Spleen (tissue), 11 donors: ENCODE measurements around the gene BOLA2. TPM values are rescaled to one million over a fixed set of nuclear protein-coding genes. Genes with fewer than 3 reads are reported as not detected.
"Not testable (repeated sequence)": the region's sequence is repeated elsewhere in the genome, so short reads cannot be mapped to it uniquely, and the experiment has no call there.

Source experiments
- DNase-seq: peaks from one replicate; pipeline ENCODE4 v3.0.0-alpha.2; 2020
- H3K27ac ChIP-seq, 8 donors: fragments of 200-600 bp; sonication (generic) in 7 of 8; 1 replicate in 4 of 8; 2 replicates in 4 of 8; pipeline versions ENCODE4 v1.5.0 to v1.8.0; 2016 to 2021; ENCODE audit warnings: inconsistent platforms in 4 of 8, mild to moderate bottlenecking in 4 of 8, moderate library complexity in 1 of 8
- H3K27me3 ChIP-seq, 7 donors: fragments of 200-600 bp; sonication (generic) in 6 of 7; replicated peaks in 1 of 7; 1 replicate in 4 of 7; 2 replicates in 3 of 7; pipeline versions ENCODE4 v1.5.0 to v1.8.0; 2016 to 2021; ENCODE audit warnings: inconsistent platforms in 3 of 7, mild to moderate bottlenecking in 1 of 7
- H3K36me3 ChIP-seq, 6 donors: fragments of 200-600 bp; sonication (generic) in 5 of 6; 1 replicate in 4 of 6; 2 replicates in 2 of 6; pipeline versions ENCODE4 v1.5.0 to v1.8.0; 2016 to 2021; ENCODE audit warnings: inconsistent platforms in 2 of 6
- H3K4me1 ChIP-seq, 6 donors: fragments of 200-600 bp; sonication (generic) in 5 of 6; 1 replicate in 3 of 6; 2 replicates in 3 of 6; pipeline versions ENCODE4 v1.5.0 to v1.8.0; 2016 to 2021; ENCODE audit warnings: inconsistent platforms in 3 of 6
- H3K4me3 ChIP-seq, 8 donors: fragments of 200-600 bp; sonication (generic) in 7 of 8; 1 replicate in 4 of 8; 2 replicates in 4 of 8; pipeline versions ENCODE4 v1.5.0 to v1.8.0; 2016 to 2021; ENCODE audit warnings: inconsistent platforms in 4 of 8, mild to moderate bottlenecking in 4 of 8, moderate library complexity in 2 of 8
- H3K9me3 ChIP-seq, 8 donors: fragments of 200-600 bp; sonication (generic) in 7 of 8; 1 replicate in 4 of 8; 2 replicates in 4 of 8; pipeline versions ENCODE4 v1.5.0 to v1.8.0; 2016 to 2021; ENCODE audit warnings: inconsistent platforms in 4 of 8
- WGBS, 5 donors: extraction: QIAGEN DNeasy Blood & Tissue Kit in 3 of 5; methylation state at CpG; one replicate each; pipeline versions ENCODE4 v1.1.5 to v1.1.7; 2013 to 2018; 5-methylcytosine and 5-hydroxymethylcytosine counted together
- intact Hi-C: fragments of 100-400 bp; cut with DNase I; formaldehyde crosslinking; loops from one replicate; pipeline ENCODE4 v1.15.0; 2023; ENCODE audit warnings: low total_unique reads
- polyA plus RNA-seq, 3 donors: library from polyadenylated mRNA; stranded (reverse); fragments of 200-250 nt; gene quantifications; one replicate each; pipeline ENCODE4 v1.2.1, GENCODE V29; 2013
- small RNA-seq, 4 donors: library from RNA; depleted of rRNA; stranded (forward); fragments of <200 nt; gene quantifications; one replicate each; pipeline ENCODE3, GENCODE V24; 2016
- total RNA-seq, 7 donors: library from RNA; depleted of rRNA in 3 of 7; stranded (reverse); fragments of >200 nt in 3 of 7; fragmentation: NEBNext Ultra II Directional in 4 of 7; extraction: Animal tissue kit (Norgen Biotek cat#: 25700) in 4 of 7; gene quantifications; one replicate each; pipeline versions ENCODE4 v1.1.0 to v1.2.1, GENCODE V29; 2016 to 2021
- donor health status: healthy with polysubstance abuse.
- donor health status: DM: no; HTN: no; CAD: no; lungs with moderate emphysema.
- donor health status: DM: no; HTN: no; CAD: no.
- donor health status: Bipolar disorder and iron deficiency.
- donor health status: healthy.
- donor health status: DM: no; HTN: no; CAD: no.
- donor health status: DM: yes; HTN: yes; CAD: no.

Gene BOLA2
- total and polyA plus RNA-seq, 10 donors: 6.5 to 43.9 (median 14.4) TPM

- WGBS, 5 donors: no CpG with 5 or more reads among the region's 29 CpGs
- intact Hi-C loops, H3K4me3 ChIP-seq, H3K36me3 ChIP-seq, H3K9me3 ChIP-seq, H3K27me3 ChIP-seq, H3K4me1 ChIP-seq, DNase-seq, H3K27ac ChIP-seq: not testable (repeated sequence)
Observed at GRCh38 chr16:29454828-29455227, 677 bp upstream of the BOLA2 start.

- H3K9me3 ChIP-seq, DNase-seq, H3K4me3 ChIP-seq, intact Hi-C loops, H3K27me3 ChIP-seq, H3K27ac ChIP-seq, H3K36me3 ChIP-seq, H3K4me1 ChIP-seq: not testable (repeated sequence)
- no CpG with 5 or more reads among the region's 21 CpGs for WGBS, 5 donors
Observed at GRCh38 chr16:29453754-29454153, 397 bp downstream of the BOLA2 start.

- H3K36me3 ChIP-seq: peaks cover 0 to 20% (median 0%) of the 10 kb centered on the region in 6 donors
- H3K27ac ChIP-seq, H3K4me3 ChIP-seq, DNase-seq, H3K9me3 ChIP-seq, H3K4me1 ChIP-seq, intact Hi-C loops, H3K27me3 ChIP-seq: not testable (repeated sequence)
- WGBS, 5 donors: 94 to 100% (median 98%) methylated on average over 3 of the region's 3 CpGs
Observed at GRCh38 chr16:29425390-29425789, 28.8 kb downstream of the BOLA2 start.

- H3K27me3 ChIP-seq, H3K9me3 ChIP-seq, H3K27ac ChIP-seq, intact Hi-C loops, H3K4me1 ChIP-seq, H3K4me3 ChIP-seq, DNase-seq: not testable (repeated sequence)
- peaks cover 0 to 20% (median 0%) of the 10 kb centered on the region in 6 donors for H3K36me3 ChIP-seq
- 91 to 100% (median 96%) methylated on average over 2 of the region's 2 CpGs for WGBS, 5 donors
Observed at GRCh38 chr16:29423587-29423986, 30.6 kb downstream of the BOLA2 start.

- H3K4me3 ChIP-seq, H3K9me3 ChIP-seq, intact Hi-C loops, DNase-seq, H3K27ac ChIP-seq, H3K4me1 ChIP-seq, H3K27me3 ChIP-seq: not testable (repeated sequence)
- peaks cover 0 to 22% (median 0%) of the 10 kb centered on the region in 6 donors for H3K36me3 ChIP-seq
- 88 to 93% (median 91%) methylated on average over 6 to 7 of the region's 7 CpGs for WGBS, 5 donors
Observed at GRCh38 chr16:29405249-29405648, 48.9 kb downstream of the BOLA2 start.

Small RNA genes within 50 kb of the gene (small RNA-seq; reads per million reads assigned to genes)
- 0 reads per million in 4 donors for gene AC133555.2

Other genes with a start within 250 kb of the BOLA2 start
- 10 to 100 TPM in 1 of 7 donors, 1 to 10 TPM in 5, under 1 TPM in 1; 0.81 to 12.1 (median 3.0) TPM for gene NPIPB11, start 47.6 kb downstream of the BOLA2 start, total RNA-seq
- 1 to 10 TPM; 1.2 to 2.3 (median 1.9) TPM for gene NPIPB11, start 47.6 kb downstream of the BOLA2 start, polyA plus RNA-seq
- 10 to 100 TPM in 6 of 7 donors, 1 to 10 TPM in 1; 8.3 to 59.7 (median 28.1) TPM for gene SLX1B, start 182 bp upstream of the BOLA2 start, total RNA-seq
- gene SLX1B, start 182 bp upstream of the BOLA2 start, polyA plus RNA-seq: 10 to 100 TPM; 13.1 to 25.4 (median 25.1) TPM
- 10 to 100 TPM in 5 of 7 donors, 1 to 10 TPM in 2; 5.3 to 35.3 (median 16.3) TPM for gene SULT1A4, start 5.6 kb upstream of the BOLA2 start, total RNA-seq
- 10 to 100 TPM; 13.4 to 65.6 (median 27.0) TPM for gene SULT1A4, start 5.6 kb upstream of the BOLA2 start, polyA plus RNA-seq
- gene NPIPB12, start 52.1 kb upstream of the BOLA2 start, total RNA-seq: 100 to 1,000 TPM in 5 of 7 donors, 10 to 100 TPM in 2; 61.8 to 142 (median 130) TPM
- gene NPIPB12, start 52.1 kb upstream of the BOLA2 start, polyA plus RNA-seq: 100 to 1,000 TPM in 1 of 3 donors, 10 to 100 TPM in 2; 49.1 to 115 (median 56.6) TPM
- 10 to 100 TPM; 21.6 to 46.4 (median 28.7) TPM for gene SPN, start 208.9 kb upstream of the BOLA2 start, total RNA-seq
- gene SPN, start 208.9 kb upstream of the BOLA2 start, polyA plus RNA-seq: 1 to 10 TPM; 3.9 to 9.1 (median 7.3) TPM
- gene QPRT, start 224.8 kb upstream of the BOLA2 start, total RNA-seq: 10 to 100 TPM in 6 of 7 donors, 1 to 10 TPM in 1; 8.8 to 37.2 (median 21.7) TPM
- gene QPRT, start 224.8 kb upstream of the BOLA2 start, polyA plus RNA-seq: 1 to 10 TPM; 3.3 to 8.0 (median 7.5) TPM